Transverse colon (tissue), 4 donors: ENCODE measurements around the gene ZNF691. TPM values are rescaled to one million over a fixed set of nuclear protein-coding genes. Genes with fewer than 3 reads are reported as not detected.

Source experiments
- DNase-seq: peaks from one replicate; pipeline ENCODE4 v3.0.0-alpha.2; 2019
- H3K27ac ChIP-seq, 4 donors: fragments of 200-600 bp; sonication (generic); 2 replicates each; pipeline ENCODE4 v1.5.1; 2016 to 2018; ENCODE audit warnings: inconsistent platforms in 4 of 4
- H3K27me3 ChIP-seq: fragments of 200-600 bp; sonication (generic); 2 replicates; pipeline ENCODE4 v1.5.1; 2017; ENCODE audit warnings: inconsistent platforms
- H3K36me3 ChIP-seq, 4 donors: fragments of 200-600 bp; sonication (generic); 2 replicates each; pipeline ENCODE4 v1.5.1; 2017 to 2019; ENCODE audit warnings: inconsistent platforms in 4 of 4
- H3K4me1 ChIP-seq, 4 donors: fragments of 200-600 bp; sonication (generic); 2 replicates each; pipeline ENCODE4 v1.5.1; 2017 to 2020; ENCODE audit warnings: inconsistent platforms in 4 of 4
- H3K4me3 ChIP-seq, 4 donors: fragments of 200-600 bp; sonication (generic); 1 replicate in 1 of 4; 2 replicates in 3 of 4; pipeline versions ENCODE4 v1.5.1 to v1.6.1; 2017 to 2019; ENCODE audit warnings: inconsistent platforms in 4 of 4
- H3K9me3 ChIP-seq, 2 donors: fragments of 200-600 bp; sonication (generic); 2 replicates each; pipeline ENCODE4 v1.5.1; 2017 to 2019; ENCODE audit warnings: inconsistent platforms in 2 of 2
- EP300 ChIP-seq: sonication (generic); formaldehyde crosslinking; IDR thresholded peaks from one replicate; pipeline ENCODE4 v1.6.1; 2017; ENCODE audit warnings: antibody characterized with exemption, low read depth
- POLR2A ChIP-seq: fragments of 450-650 bp; IDR thresholded peaks from one replicate; pipeline ENCODE4 v1.6.1; 2016; ENCODE audit warnings: antibody characterized with exemption, mild to moderate bottlenecking, moderate library complexity
- POLR2AphosphoS5 ChIP-seq, 3 donors: sonication (generic); formaldehyde crosslinking; IDR thresholded peaks; one replicate each; pipeline ENCODE4 v1.6.1; 2016; ENCODE audit warnings: antibody characterized with exemption in 3 of 3
- WGBS, 2 donors: methylation state at CpG; one replicate each; pipeline ENCODE4 v1.1.5; 2018; ENCODE audit warnings: low coverage in 1 of 2; 5-methylcytosine and 5-hydroxymethylcytosine counted together
- in situ Hi-C, 4 donors: fragments of 200-750 bp; cut with MboI; loops; one replicate each; pipeline versions ENCODE4 v1.15.0 to v1.15.1; 2017; ENCODE audit warnings: low sequenced_read_pairs in 3 of 4, low pct_ligation_motif_present in 1 of 4, low pct_unique_long_range_greater_than_20kb in 1 of 4
- intact Hi-C: fragments of 100-400 bp; cut with DNase I; formaldehyde crosslinking; loops from one replicate; pipeline ENCODE4 v1.15.1; 2023; ENCODE audit warnings: low total_unique reads
- total RNA-seq, 4 donors: library from RNA; depleted of rRNA; stranded (reverse); fragments of >200 nt; gene quantifications; one replicate each; pipeline ENCODE4 v1.1.0, GENCODE V29; 2016
- TF ChIP-seq, protein P1 (sequence below), 5 experiments: fragments of 200-600 bp in 3 of 5; fragments of 450-650 bp in 2 of 5; sonication (generic) in 3 of 5; IDR thresholded peaks; 1 replicate in 2 of 5; 2 replicates in 3 of 5; pipeline ENCODE4 v1.5.1; 2016 to 2017; ENCODE audit warnings: antibody characterized with exemption in 5 of 5, inconsistent platforms in 3 of 5, mild to moderate bottlenecking in 2 of 5, moderate library complexity in 1 of 5

Gene ZNF691, protein sequence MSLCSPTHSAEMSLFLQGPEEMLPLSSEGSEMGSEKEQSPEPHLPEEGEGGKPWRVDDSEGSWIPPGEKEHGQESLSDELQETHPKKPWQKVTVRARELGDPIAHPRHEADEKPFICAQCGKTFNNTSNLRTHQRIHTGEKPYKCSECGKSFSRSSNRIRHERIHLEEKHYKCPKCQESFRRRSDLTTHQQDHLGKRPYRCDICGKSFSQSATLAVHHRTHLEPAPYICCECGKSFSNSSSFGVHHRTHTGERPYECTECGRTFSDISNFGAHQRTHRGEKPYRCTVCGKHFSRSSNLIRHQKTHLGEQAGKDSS
- total RNA-seq, result 10 to 100 TPM in 1 of 4 donors, 1 to 10 TPM in 2, under 1 TPM in 1; 1.00 to 11.3 (median 6.0) TPM

DNA sequence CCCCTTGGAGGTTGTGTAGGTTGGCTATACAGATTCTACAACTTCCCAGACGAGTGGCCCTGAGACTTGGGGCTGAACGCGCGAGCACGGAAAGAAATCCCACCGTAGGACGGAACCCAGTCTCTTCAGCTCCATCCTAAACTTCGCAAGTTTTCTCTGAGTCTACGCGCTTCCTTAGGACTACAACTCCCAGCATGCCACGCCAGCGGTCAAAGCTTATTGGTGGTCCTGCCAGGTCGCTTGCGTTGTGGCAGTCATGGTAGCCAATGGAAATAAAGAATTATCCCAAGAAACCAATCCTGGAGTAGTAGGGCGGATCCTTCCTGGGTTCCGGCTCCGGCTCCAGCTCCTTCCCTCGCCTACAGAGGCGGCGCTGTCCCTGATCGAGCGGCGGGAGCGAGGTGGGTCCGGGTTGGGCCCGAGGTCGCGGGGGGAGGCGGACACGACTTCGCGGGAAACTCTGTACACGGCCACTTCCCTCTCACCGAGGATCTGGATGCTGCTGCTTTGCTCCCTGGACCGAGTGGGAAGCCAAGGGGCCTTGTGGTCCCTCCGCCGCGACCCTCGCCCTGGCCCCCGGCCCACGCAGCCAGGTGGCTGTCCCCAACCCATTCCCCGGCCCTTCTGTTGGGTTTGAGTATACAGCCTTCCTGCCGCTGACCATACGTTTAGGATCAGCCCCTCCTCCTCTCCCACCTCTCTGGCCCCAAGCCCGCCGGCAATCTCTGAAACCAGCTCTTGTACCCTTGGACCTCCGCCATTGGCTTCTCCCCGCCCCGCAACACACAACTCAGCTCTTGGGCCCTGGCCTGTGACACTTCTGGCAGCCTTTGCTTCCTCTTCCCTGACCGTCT, at the start of gene ZNF691:
TSS of gene ZNF691 (plus strand) at position 357 of the 854 bp plus-strand sequence. CDS start 3,046 bp downstream, outside the sequence.
- in situ Hi-C loops, result no loop called here

DNA sequence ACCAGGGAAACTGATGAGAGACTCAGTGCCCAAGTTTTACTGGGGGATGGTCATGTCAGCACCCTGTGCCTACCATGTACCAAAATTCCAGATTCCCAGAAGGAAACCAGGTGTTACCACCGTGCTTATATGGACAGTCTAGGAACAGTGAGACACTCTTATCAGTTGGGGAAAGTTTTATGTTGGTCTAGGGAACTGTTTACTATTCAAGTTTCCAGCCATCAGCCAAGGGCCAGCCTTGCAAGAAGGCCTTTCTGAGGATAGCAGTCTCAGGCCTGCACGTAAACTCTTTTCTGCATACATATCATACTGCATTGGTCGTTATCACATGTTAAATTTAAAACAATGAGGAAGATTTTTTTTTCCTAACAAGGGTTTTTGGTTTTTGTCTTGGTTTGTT, 49.0 kb upstream of the ZNF691 start:
- Histone ChIP-seq H3K9me3 (no peaks in the 10 kb centered on the region), H3K4me1 (no peaks in the 10 kb centered on the region), H3K4me3 (no peak overlapping the region), H3K27ac (no peak overlapping the region), H3K27me3 (no peaks in the 10 kb centered on the region), H3K36me3 (no peaks in the 10 kb centered on the region)
- TF ChIP-seq POLR2A (no peak), POLR2AphosphoS5 (IDR thresholded peaks at IDR 0.05) (no peak), EP300 (no peak)
- TF ChIP-seq, protein P1, sequence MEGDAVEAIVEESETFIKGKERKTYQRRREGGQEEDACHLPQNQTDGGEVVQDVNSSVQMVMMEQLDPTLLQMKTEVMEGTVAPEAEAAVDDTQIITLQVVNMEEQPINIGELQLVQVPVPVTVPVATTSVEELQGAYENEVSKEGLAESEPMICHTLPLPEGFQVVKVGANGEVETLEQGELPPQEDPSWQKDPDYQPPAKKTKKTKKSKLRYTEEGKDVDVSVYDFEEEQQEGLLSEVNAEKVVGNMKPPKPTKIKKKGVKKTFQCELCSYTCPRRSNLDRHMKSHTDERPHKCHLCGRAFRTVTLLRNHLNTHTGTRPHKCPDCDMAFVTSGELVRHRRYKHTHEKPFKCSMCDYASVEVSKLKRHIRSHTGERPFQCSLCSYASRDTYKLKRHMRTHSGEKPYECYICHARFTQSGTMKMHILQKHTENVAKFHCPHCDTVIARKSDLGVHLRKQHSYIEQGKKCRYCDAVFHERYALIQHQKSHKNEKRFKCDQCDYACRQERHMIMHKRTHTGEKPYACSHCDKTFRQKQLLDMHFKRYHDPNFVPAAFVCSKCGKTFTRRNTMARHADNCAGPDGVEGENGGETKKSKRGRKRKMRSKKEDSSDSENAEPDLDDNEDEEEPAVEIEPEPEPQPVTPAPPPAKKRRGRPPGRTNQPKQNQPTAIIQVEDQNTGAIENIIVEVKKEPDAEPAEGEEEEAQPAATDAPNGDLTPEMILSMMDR (IDR thresholded peaks at IDR 0.05), result no peak
- no peak for DNase-seq
- 78 to 79% methylated on average over 1 to 3 of the region's 3 CpGs for WGBS, 2 donors
- intact Hi-C loops (no loop called here), in situ Hi-C loops (loop anchor here in 1 of 4 donors (25.0 kb wide), 1 partner anchor 265 kb away; no protein-coding TSS in a partner anchor)

More for the DNA sequence above, at the start of gene ZNF691:
- Histone ChIP-seq H3K27me3 (no peaks in the 10 kb centered on the region), H3K36me3 (peaks cover 0 to 8% (median 2%) of the 10 kb centered on the region in 4 donors), H3K27ac (peak within 1 kb of the TSS; percentile 78 to 82 (median 81)), H3K9me3 (no peaks in the 10 kb centered on the region), H3K4me3 (peak within 1 kb of the TSS; percentile 56 to 91 (median 82)), H3K4me1 (peaks cover 10 to 19% (median 13%) of the 10 kb centered on the region in 4 donors)
- TF ChIP-seq EP300, result no peak
- TF ChIP-seq, protein P1 (IDR thresholded peaks at IDR 0.05), result peak; percentile 34 to 50 (median 37)
- TF ChIP-seq POLR2AphosphoS5 (IDR thresholded peaks at IDR 0.05), result peak; percentile 62 to 85 (median 78)
- peak; percentile 63 for TF ChIP-seq POLR2A
- 0 to 1% methylated on average over 6 to 30 of the region's 50 CpGs for WGBS, 2 donors
- intact Hi-C loops, result loop anchor here (10.0 kb wide), 1 partner anchor 72 kb away; no protein-coding TSS in a partner anchor
- peak; percentile 94 for DNase-seq

DNA sequence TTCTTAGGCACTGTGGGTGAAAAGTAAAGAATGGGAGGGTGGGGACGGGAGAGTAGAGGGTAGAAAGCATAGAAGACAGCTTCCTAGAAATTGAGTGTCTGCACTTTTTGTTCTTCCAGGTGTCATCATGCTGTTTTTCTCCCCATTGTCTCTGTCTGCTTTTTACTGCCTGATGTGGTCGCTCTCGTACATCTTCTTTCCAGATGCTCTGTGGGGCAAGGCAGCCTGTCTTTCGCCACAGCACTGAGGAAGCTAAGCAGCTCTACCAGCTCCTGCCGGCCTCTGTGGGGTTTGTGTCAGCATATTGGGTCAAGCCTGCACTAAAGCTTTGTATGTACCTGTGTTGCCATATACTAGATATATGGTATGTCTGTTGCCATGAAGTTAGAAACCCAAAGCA, 48.4 kb upstream of the ZNF691 start:
- DNase-seq, result no peak
- TF ChIP-seq POLR2AphosphoS5 (IDR thresholded peaks at IDR 0.05), result no peak
- TF ChIP-seq POLR2A, result no peak
- no peak for TF ChIP-seq EP300
- TF ChIP-seq, protein P1 (IDR thresholded peaks at IDR 0.05), result no peak
- Histone ChIP-seq H3K4me1 (no peaks in the 10 kb centered on the region), H3K36me3 (no peaks in the 10 kb centered on the region), H3K4me3 (no peak overlapping the region), H3K9me3 (no peaks in the 10 kb centered on the region), H3K27ac (no peak overlapping the region), H3K27me3 (no peaks in the 10 kb centered on the region)
- in situ Hi-C loops (loop anchor here in 1 of 4 donors (25.0 kb wide), 1 partner anchor 264 kb away; no protein-coding TSS in a partner anchor), intact Hi-C loops (no loop called here)
- 87 to 92% methylated on average over 5 of the region's 5 CpGs for WGBS, 2 donors
